ENCODE results near the gene IGFBP5. TPM values are rescaled to one million over a fixed set of nuclear protein-coding genes. Genes with fewer than 3 reads are reported as not detected.

The IGFBP5 gene
- total RNA-seq: not detected
- total RNA-seq: 0.15 to 0.23 reads per million in 2 donors

- no peak for DNase-seq
- Mint-ChIP-seq H3K4me1 (peaks cover 22% of the 10 kb centered on the region), H3K27me3 (peaks cover 39% of the 10 kb centered on the region), H3K36me3 (ENCODE audit: low read depth) (peaks cover 4% of the 10 kb centered on the region), H3K27ac (no peak within 1 kb of the TSS), H3K4me3 (peak within 1 kb of the TSS; percentile 83)
- ATAC-seq: no peak
- H3K9me3 ChIP-seq (ENCODE audit: control insufficient read depth, low read length, poor library complexity, severe bottlenecking): no peaks in the 10 kb centered on the region
These were observed at the start of gene IGFBP5 for GRCh38 chr2:216695401-216695821. Gene IGFBP5, minus strand, starts transcription at chr2:216695549. Its CDS starts 774 bp downstream, at chr2:216694775.

- Mint-ChIP-seq H3K27me3 (peaks cover 72% of the 10 kb centered on the region), H3K4me1 (no peaks in the 10 kb centered on the region), H3K27ac (no peak overlapping the region), H3K4me3 (no peak overlapping the region), H3K36me3 (ENCODE audit: low read depth) (no peaks in the 10 kb centered on the region)
- ATAC-seq: no peak
- no peaks in the 10 kb centered on the region for H3K9me3 ChIP-seq (ENCODE audit: control insufficient read depth, low read length, poor library complexity, severe bottlenecking)
- DNase-seq: no peak
These were observed 48.4 kb upstream of the IGFBP5 start for GRCh38 chr2:216743781-216744180.

- H3K4me3 Mint-ChIP-seq: no peak overlapping the region
- H3K36me3 Mint-ChIP-seq (ENCODE audit: low read depth): no peaks in the 10 kb centered on the region
- H3K27ac Mint-ChIP-seq: no peak overlapping the region
- no peaks in the 10 kb centered on the region for H3K9me3 ChIP-seq (ENCODE audit: control insufficient read depth, low read length, poor library complexity, severe bottlenecking)
- DNase-seq (no peak), ATAC-seq (no peak)
- H3K27me3 Mint-ChIP-seq: peaks cover 79% of the 10 kb centered on the region
- H3K4me1 Mint-ChIP-seq: no peaks in the 10 kb centered on the region
These were observed 47.1 kb upstream of the IGFBP5 start for GRCh38 chr2:216742411-216742810.

GRCh38 chr2:216741223-216741593 is 45.9 kb upstream of the IGFBP5 start:
- no peak for DNase-seq
- H3K9me3 ChIP-seq (ENCODE audit: control insufficient read depth, low read length, poor library complexity, severe bottlenecking): no peaks in the 10 kb centered on the region
- no peak for ATAC-seq

GRCh38 chr2:216740557-216741222 is 45.3 kb upstream of the IGFBP5 start:
- H3K4me1 Mint-ChIP-seq: no peaks in the 10 kb centered on the region
- no peak overlapping the region for H3K27ac Mint-ChIP-seq
- no peak for ATAC-seq

More at GRCh38 chr2:216741223-216741593, 45.9 kb upstream of the IGFBP5 start:
- Mint-ChIP-seq H3K4me1 (no peaks in the 10 kb centered on the region), H3K36me3 (ENCODE audit: low read depth) (no peaks in the 10 kb centered on the region), H3K4me3 (no peak overlapping the region), H3K27me3 (peaks cover 73% of the 10 kb centered on the region), H3K27ac (no peak overlapping the region)

GRCh38 chr2:216739035-216739434 is 43.7 kb upstream of the IGFBP5 start:
- ATAC-seq (no peak), DNase-seq (no peak)
- Mint-ChIP-seq H3K4me3 (no peak overlapping the region), H3K4me1 (no peaks in the 10 kb centered on the region), H3K27ac (no peak overlapping the region), H3K27me3 (peaks cover 58% of the 10 kb centered on the region), H3K36me3 (ENCODE audit: low read depth) (no peaks in the 10 kb centered on the region)
- H3K9me3 ChIP-seq (ENCODE audit: control insufficient read depth, low read length, poor library complexity, severe bottlenecking): no peaks in the 10 kb centered on the region

More at GRCh38 chr2:216740557-216741222, 45.3 kb upstream of the IGFBP5 start:
- DNase-seq: no peak
- no peaks in the 10 kb centered on the region for H3K36me3 Mint-ChIP-seq (ENCODE audit: low read depth)
- H3K4me3 Mint-ChIP-seq: no peak overlapping the region
- peaks cover 71% of the 10 kb centered on the region for H3K27me3 Mint-ChIP-seq
- no peaks in the 10 kb centered on the region for H3K9me3 ChIP-seq (ENCODE audit: control insufficient read depth, low read length, poor library complexity, severe bottlenecking)

GRCh38 chr2:216737676-216738075 is 42.3 kb upstream of the IGFBP5 start:
- no peaks in the 10 kb centered on the region for H3K9me3 ChIP-seq (ENCODE audit: control insufficient read depth, low read length, poor library complexity, severe bottlenecking)
- Mint-ChIP-seq H3K36me3 (ENCODE audit: low read depth) (no peaks in the 10 kb centered on the region), H3K4me3 (no peak overlapping the region), H3K4me1 (no peaks in the 10 kb centered on the region), H3K27ac (no peak overlapping the region), H3K27me3 (peaks cover 61% of the 10 kb centered on the region)
- no peak for ATAC-seq
- DNase-seq: no peak

GRCh38 chr2:216736326-216736725 is 41.0 kb upstream of the IGFBP5 start:
- no peak overlapping the region for H3K4me3 Mint-ChIP-seq
- H3K36me3 Mint-ChIP-seq (ENCODE audit: low read depth): no peaks in the 10 kb centered on the region
- DNase-seq (no peak), ATAC-seq (no peak)
- H3K4me1 Mint-ChIP-seq: no peaks in the 10 kb centered on the region
- peaks cover 70% of the 10 kb centered on the region for H3K27me3 Mint-ChIP-seq
- no peak overlapping the region for H3K27ac Mint-ChIP-seq
- no peaks in the 10 kb centered on the region for H3K9me3 ChIP-seq (ENCODE audit: control insufficient read depth, low read length, poor library complexity, severe bottlenecking)

GRCh38 chr2:216735668-216736067 is 40.3 kb upstream of the IGFBP5 start:
- no peaks in the 10 kb centered on the region for H3K4me1 Mint-ChIP-seq
- H3K27me3 Mint-ChIP-seq: peaks cover 66% of the 10 kb centered on the region
- DNase-seq (no peak), ATAC-seq (no peak)
- no peak overlapping the region for H3K27ac Mint-ChIP-seq
- no peaks in the 10 kb centered on the region for H3K36me3 Mint-ChIP-seq (ENCODE audit: low read depth)
- no peaks in the 10 kb centered on the region for H3K9me3 ChIP-seq (ENCODE audit: control insufficient read depth, low read length, poor library complexity, severe bottlenecking)
- no peak overlapping the region for H3K4me3 Mint-ChIP-seq

- no peaks in the 10 kb centered on the region for H3K9me3 ChIP-seq (ENCODE audit: control insufficient read depth, low read length, poor library complexity, severe bottlenecking)
- DNase-seq (no peak), ATAC-seq (no peak)
- Mint-ChIP-seq H3K4me3 (no peak overlapping the region), H3K27me3 (peaks cover 62% of the 10 kb centered on the region), H3K27ac (no peak overlapping the region), H3K4me1 (no peaks in the 10 kb centered on the region), H3K36me3 (ENCODE audit: low read depth) (no peaks in the 10 kb centered on the region)
These were observed 39.7 kb upstream of the IGFBP5 start for GRCh38 chr2:216735086-216735485.

GRCh38 chr2:216733046-216733445 is 37.7 kb upstream of the IGFBP5 start:
- Mint-ChIP-seq H3K4me3 (no peak overlapping the region), H3K36me3 (ENCODE audit: low read depth) (no peaks in the 10 kb centered on the region), H3K4me1 (no peaks in the 10 kb centered on the region), H3K27me3 (peaks cover 55% of the 10 kb centered on the region), H3K27ac (no peak overlapping the region)
- DNase-seq: no peak
- H3K9me3 ChIP-seq (ENCODE audit: control insufficient read depth, low read length, poor library complexity, severe bottlenecking): no peaks in the 10 kb centered on the region
- no peak for ATAC-seq

GRCh38 chr2:216732334-216732733 is 37.0 kb upstream of the IGFBP5 start:
- Mint-ChIP-seq H3K4me1 (no peaks in the 10 kb centered on the region), H3K27ac (no peak overlapping the region), H3K4me3 (no peak overlapping the region), H3K27me3 (peaks cover 48% of the 10 kb centered on the region), H3K36me3 (ENCODE audit: low read depth) (no peaks in the 10 kb centered on the region)
- ATAC-seq: no peak
- no peak for DNase-seq
- no peaks in the 10 kb centered on the region for H3K9me3 ChIP-seq (ENCODE audit: control insufficient read depth, low read length, poor library complexity, severe bottlenecking)

- Mint-ChIP-seq H3K27ac (no peak overlapping the region), H3K4me1 (no peaks in the 10 kb centered on the region), H3K36me3 (ENCODE audit: low read depth) (no peaks in the 10 kb centered on the region), H3K27me3 (peaks cover 42% of the 10 kb centered on the region), H3K4me3 (no peak overlapping the region)
- DNase-seq (no peak), ATAC-seq (no peak)
- H3K9me3 ChIP-seq (ENCODE audit: control insufficient read depth, low read length, poor library complexity, severe bottlenecking): no peaks in the 10 kb centered on the region
These were observed 36.1 kb upstream of the IGFBP5 start for GRCh38 chr2:216731465-216731864.

GRCh38 chr2:216730871-216731270 is 35.5 kb upstream of the IGFBP5 start:
- DNase-seq (no peak), ATAC-seq (no peak)
- H3K27ac Mint-ChIP-seq: no peak overlapping the region
- H3K4me1 Mint-ChIP-seq: no peaks in the 10 kb centered on the region
- no peak overlapping the region for H3K4me3 Mint-ChIP-seq
- no peaks in the 10 kb centered on the region for H3K9me3 ChIP-seq (ENCODE audit: control insufficient read depth, low read length, poor library complexity, severe bottlenecking)
- peaks cover 42% of the 10 kb centered on the region for H3K27me3 Mint-ChIP-seq
- H3K36me3 Mint-ChIP-seq (ENCODE audit: low read depth): no peaks in the 10 kb centered on the region

All from T-helper 17 cell (primary cell).